Measurements from ENCODE around the gene ANKRD23.

- TF ChIP-seq POLR2A (IDR thresholded peaks at IDR 0.05) (no peak), CTCF (IDR thresholded peaks at IDR 0.05) (no peak)
Measured at GRCh38 chr2:96799623-96799935, 44.2 kb downstream of the ANKRD23 start.

Measured in heart left ventricle (tissue), 13 donors.